GM19099 (cell line): Measurements from ENCODE around the gene KCNK3.

Experiments
- POLR2A ChIP-seq: IDR thresholded peaks from 3 replicates; pipeline ENCODE4 v1.6.1; 2011; ENCODE audit warnings: low read depth; ENCODE audit not compliant: insufficient read length; ENCODE audit errors: extremely low read depth

KCNK3 gene

GRCh38 chr2:26697425-26697824 is 4.9 kb downstream of the KCNK3 start:
- no peak for TF ChIP-seq POLR2A

DNA sequence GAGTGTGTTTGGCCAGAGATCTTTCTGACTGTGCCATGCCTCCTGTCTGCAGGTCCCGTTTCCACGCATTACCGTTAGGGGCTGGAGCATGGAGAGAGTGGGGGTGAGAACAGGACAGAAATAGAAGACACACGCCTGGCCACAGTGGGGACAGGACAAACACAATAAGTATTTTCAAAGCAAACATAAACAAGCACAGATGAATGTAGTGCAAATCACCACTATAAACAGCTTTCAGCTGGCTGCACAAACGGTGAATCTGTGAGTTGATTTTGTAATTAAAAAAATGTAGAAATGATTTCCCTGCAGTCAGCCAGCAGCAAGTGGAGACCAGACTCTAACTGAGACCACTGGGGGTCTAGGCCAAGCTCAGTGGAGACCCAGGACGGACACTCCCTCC is 6.8 kb downstream of the KCNK3 start:
- TF ChIP-seq POLR2A: no peak

GRCh38 chr2:26700078-26700477 is 7.6 kb downstream of the KCNK3 start:
- TF ChIP-seq POLR2A: no peak

GRCh38 chr2:26701596-26701995 is 9.1 kb downstream of the KCNK3 start:
- TF ChIP-seq POLR2A: no peak

DNA sequence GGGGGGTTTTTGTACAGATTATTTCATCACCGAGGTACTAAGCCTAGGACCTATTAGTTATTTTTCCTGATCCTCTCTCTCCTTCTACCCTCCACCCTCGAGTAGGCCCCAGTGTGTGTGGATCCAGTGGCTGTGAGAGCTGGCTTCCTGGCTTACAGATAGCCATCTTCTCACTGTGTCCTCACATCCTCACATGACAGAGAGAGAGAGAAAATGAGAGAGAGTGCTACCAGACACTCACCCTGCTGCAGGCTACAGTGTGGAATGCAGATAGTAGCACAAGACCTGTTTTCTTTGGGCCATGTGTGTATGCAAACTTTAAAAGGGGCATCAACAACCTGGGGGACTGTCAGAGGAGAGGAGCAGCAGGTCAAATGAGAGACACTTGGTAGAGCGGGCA is 9.5 kb downstream of the KCNK3 start:
- TF ChIP-seq POLR2A: no peak

DNA sequence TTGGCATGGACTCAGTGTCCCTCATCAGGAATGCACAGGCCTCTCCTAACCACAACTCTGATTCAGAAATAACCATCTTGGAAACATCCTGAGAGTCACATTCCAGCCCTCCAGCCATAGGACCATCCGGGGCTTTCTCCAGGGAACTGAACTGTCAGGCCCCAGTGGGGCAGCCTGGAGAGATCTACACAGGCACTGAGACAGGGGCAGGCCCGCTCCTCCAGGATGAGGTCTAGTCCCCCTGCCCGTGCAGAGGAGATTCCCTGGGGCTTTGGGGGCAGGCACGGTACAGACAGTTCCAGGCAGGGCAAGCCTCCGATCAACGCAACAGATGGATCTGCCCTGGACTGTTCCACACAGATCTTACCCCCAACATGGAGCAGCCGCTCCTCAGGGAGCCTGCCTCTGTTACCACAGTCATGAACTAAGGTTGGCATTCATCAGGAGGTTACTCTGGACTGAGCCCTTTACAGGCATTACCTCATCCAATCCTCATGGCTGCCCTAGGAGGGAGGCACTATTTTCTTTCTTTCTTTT is 12.0 kb downstream of the KCNK3 start:
- TF ChIP-seq POLR2A: no peak

- no peak for TF ChIP-seq POLR2A
Measured at GRCh38 chr2:26705126-26705525, 12.6 kb downstream of the KCNK3 start.

DNA sequence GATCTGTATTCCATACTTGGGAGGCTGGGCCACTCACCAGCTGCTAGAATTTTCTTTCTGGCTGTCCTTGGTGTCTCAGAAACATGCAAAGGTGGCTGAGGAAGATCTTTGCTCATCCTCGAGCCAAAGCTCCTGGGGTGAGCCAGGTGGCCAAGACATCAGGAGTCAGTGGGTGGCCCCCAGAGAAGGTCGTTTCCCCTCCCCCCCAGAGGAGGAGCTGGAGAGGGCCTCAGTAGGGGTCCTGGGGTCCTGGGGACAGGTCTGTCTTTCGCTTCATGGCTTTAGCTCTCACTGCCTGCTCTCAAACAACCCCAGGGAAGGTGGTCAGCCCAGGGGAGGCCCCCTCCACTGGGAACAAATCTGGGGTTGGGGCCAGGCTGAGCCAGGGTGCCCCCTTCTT is 13.6 kb downstream of the KCNK3 start:
- no peak for TF ChIP-seq POLR2A

- TF ChIP-seq POLR2A: no peak
Measured at GRCh38 chr2:26706616-26707473, 14.3 kb downstream of the KCNK3 start.

DNA sequence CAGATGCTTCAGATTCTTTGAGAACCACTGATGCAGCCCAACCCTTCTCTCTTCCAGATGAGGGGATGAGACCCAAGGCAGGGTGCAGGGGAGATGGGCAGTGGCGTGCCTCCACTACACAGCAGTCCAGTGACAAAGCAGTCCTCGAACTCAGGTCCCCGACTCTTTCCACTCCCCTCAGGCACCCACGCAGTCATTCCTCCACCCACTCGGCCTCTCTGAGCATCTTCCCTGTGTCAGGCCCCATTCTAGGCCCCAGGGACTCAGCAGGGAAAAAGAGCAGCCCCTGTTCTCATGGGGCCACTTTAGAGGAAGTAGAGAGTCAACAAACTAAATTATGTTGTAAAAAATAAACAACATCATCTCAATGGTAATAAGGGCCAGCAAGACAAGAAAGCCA is 15.2 kb downstream of the KCNK3 start:
- no peak for TF ChIP-seq POLR2A

GRCh38 chr2:26708457-26708856 is 15.9 kb downstream of the KCNK3 start:
- no peak for TF ChIP-seq POLR2A

GRCh38 chr2:26709323-26710110 is 17.0 kb downstream of the KCNK3 start:
- TF ChIP-seq POLR2A: no peak

- no peak for TF ChIP-seq POLR2A
Measured at GRCh38 chr2:26710145-26710544, 17.6 kb downstream of the KCNK3 start.

DNA sequence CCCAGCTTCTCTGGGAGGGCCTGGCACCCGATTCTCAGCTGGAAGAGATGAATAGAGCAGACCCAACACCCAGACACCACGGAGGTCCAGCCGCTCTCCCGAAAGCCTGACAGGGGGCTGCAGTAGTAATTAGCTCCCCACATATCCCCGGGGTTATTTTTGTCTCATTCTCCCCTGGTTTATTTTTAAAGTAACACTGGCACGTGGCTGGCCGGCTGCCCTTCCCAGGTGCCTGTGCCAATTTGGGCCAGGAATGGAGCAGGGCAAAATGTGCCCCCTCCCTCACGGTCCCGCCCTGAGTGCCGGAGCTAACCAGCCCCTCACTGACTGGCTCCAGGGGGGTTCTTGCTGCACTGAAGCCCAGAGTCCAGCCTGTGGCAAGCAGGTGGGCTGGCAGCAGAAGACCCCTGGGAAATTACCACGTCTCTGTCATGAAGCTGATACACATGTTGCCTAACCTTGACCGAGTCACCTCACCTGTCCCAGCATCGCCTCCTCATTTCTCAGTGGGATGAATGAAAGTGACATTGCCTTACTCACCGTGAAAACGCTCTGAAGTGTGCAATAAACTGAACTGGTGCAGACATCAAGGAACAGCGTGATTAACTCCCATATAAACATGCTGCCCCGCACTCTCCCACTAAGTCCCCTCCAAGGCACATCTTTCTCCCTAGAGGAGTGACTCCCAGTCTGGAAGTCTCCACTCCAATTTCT is 18.4 kb downstream of the KCNK3 start:
- TF ChIP-seq POLR2A: no peak
